HG02981 (cell line): ENCODE results near the gene HNRNPA3.

Experiments used
- ATAC-seq: cut with Tn5 transposase; IDR thresholded peaks from one replicate; pipeline ENCODE4 v1.9.1; 2021; ENCODE audit warnings: mild to moderate bottlenecking, moderate library complexity; ENCODE audit not compliant: unreplicated experiment

The HNRNPA3 gene

DNA sequence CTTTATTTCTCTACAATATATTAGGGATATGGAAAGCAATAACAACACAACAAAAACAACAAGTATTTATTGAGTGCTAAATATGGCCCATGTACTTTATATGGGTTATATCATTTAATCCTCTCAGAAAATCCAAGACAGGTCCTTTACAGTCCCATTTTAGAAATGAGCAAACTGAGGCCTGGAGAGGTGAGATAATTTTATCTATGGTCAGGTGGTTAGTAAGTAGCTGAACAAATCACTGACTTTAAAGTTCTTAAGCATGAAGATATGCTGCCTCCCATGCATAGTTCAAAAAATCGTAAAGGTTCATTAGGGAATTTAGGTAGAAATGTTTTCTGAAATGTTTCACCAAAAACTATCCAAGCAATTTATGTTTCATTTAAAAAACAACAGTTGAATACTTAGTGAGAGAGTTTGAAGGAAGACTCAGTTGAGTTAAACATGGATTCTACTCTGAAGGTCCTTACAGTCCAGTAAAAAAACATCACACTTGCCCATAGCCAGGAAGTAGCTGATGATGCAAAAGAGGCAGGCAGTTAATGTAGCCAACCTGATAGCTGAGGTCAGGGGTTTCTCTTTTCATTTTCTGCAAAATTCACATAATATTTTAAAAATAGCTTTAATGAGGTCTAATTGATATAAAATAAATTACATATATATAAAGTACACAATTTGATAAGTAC, 59.5 kb downstream of the HNRNPA3 start:
- no peak for ATAC-seq

- no peak for ATAC-seq
These were observed 60.2 kb downstream of the HNRNPA3 start for GRCh38 chr2:177272765-177273164.

DNA sequence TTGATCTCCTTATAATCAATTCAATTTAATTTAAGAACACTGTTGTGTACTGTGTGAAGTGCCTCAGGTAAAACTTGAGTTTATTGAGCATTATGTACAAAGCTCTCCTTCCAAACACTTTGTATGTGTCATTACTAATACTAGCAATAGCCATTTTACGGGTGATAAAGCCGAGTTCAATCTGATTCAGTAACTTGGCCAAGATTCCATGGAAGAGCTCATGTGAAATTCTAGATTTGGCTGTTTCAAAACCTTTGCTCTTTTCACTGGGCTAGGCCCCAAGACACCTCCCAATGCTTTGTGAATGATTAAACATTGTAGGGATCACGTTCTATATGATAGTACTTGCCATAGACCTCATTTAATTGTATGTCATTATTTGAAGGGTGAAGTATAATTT, 60.8 kb downstream of the HNRNPA3 start:
- ATAC-seq, result no peak
